Cardiac fibroblast (primary cell): ENCODE results near the gene RBM3.
A peak's percentile ranks its signal among the peaks of the same experiment; 100 is the strongest.
"Not testable (repeated sequence)": the region's sequence is repeated elsewhere in the genome, so short reads cannot be mapped to it uniquely, and the experiment has no call there.

Source experiments
- DNase-seq, 2 donors: peaks; one replicate each; pipeline versions ENCODE4 v3.0.0 to v3.0.0-alpha.2; 2010; ENCODE audit warnings: low read depth in 2 of 2
- H3K4me3 ChIP-seq, 2 donors: replicated peaks in 1 of 2; 1 replicate in 1 of 2; 2 replicates in 1 of 2; pipeline ENCODE4 v1.5.1; 2011; ENCODE audit warnings: low read depth in 2 of 2, low read length in 2 of 2, mild to moderate bottlenecking in 2 of 2, moderate library complexity in 1 of 2
- TF ChIP-seq, protein P1 (sequence below): IDR thresholded peaks from one replicate; pipeline ENCODE4 v1.5.1; 2011; ENCODE audit warnings: low read depth, mild to moderate bottlenecking, low read length, inconsistent platforms

RBM3 gene

DNA sequence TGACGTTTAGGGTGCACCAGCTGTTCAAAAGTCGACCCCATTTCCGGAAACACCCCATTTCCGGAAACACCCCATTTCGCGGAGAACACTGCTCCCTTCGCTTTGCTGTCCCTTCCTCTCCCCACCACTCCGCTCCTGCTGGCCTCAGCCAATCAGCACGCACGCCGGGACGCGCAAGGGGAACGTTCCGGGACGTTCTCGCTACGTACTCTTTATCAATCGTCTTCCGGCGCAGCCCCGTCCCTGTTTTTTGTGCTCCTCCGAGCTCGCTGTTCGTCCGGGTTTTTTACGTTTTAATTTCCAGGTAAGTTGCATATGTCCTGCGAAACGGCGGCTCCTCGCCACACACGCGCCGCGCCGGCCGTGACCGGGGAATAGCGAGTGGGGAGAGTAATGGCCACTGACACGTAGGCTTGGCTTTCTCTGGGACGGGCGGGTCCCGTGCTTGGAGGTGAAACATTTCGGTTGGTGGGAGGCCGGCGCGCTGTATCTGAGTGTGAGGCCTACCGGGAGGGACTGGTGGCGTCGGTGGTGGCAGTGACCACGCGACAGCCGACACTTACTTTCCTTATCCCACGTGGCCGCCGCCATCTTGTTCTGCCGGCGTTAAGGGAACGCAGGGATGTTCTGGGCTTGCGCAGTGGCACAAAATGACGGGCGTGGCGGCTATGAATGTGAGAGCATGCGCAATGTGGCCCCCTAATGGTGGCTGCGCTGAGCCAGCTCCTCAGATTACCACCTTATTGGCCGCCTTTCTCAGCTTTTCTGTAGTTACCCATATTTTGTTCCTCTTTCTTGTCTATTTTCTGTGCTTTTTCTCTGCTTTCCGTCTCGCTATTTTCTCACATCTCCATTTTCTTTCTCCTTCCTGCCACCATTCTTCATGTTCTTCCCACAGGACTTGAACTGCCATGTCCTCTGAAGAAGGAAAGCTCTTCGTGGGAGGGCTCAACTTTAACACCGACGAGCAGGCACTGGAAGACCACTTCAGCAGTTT is at the start of gene RBM3:
Gene RBM3 (plus strand): TSS at position 215 of the 997 bp plus-strand sequence. CDS start 697 bp downstream, at position 912.
- TF ChIP-seq, protein P1, sequence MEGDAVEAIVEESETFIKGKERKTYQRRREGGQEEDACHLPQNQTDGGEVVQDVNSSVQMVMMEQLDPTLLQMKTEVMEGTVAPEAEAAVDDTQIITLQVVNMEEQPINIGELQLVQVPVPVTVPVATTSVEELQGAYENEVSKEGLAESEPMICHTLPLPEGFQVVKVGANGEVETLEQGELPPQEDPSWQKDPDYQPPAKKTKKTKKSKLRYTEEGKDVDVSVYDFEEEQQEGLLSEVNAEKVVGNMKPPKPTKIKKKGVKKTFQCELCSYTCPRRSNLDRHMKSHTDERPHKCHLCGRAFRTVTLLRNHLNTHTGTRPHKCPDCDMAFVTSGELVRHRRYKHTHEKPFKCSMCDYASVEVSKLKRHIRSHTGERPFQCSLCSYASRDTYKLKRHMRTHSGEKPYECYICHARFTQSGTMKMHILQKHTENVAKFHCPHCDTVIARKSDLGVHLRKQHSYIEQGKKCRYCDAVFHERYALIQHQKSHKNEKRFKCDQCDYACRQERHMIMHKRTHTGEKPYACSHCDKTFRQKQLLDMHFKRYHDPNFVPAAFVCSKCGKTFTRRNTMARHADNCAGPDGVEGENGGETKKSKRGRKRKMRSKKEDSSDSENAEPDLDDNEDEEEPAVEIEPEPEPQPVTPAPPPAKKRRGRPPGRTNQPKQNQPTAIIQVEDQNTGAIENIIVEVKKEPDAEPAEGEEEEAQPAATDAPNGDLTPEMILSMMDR = peak; percentile 40
- DNase-seq = peak; percentile 93 to 96
- H3K4me3 ChIP-seq = peak within 1 kb of the TSS; percentile 74 to 80

DNA sequence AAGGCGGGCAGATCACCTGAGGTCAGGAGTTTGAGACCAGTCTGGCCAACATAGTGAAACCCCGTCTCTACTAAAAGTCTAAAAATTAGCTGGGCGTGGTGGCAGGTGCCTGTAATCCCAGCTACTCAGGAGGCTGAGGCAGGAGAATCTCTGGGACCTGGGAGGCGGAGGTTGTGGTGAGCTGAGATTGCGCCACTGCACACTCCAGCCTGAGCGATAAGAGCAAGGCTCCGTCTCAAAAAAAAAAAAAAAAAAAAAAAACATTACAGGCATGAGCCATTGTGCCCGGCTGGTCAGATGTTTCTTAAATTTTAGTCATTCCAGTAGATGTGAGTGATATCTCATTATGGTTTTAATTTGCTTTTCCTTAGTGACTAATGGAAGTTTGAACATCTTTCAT is 48.4 kb upstream of the RBM3 start:
- H3K4me3 ChIP-seq = not testable (repeated sequence)
- DNase-seq = peak; percentile 21 to 46

DNA sequence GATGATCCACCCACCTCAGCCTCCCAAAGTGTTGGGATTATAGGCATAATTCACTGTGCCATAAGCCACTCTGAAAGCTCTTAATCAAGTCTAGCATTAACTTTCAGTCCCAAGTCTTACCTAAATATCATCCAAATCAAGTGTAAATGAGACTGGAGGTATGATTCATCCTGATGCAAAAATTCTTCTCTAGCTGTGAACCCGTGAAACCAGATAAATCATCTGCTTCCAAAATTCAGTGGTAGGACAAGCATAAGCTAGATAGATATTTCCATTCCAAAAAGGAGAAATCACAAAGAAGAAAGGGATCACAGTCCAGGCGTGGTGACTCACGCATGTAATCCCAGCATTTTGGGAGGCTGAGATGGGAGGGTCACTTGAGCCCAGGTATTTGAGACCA is 43.5 kb upstream of the RBM3 start:
- TF ChIP-seq, protein P1 = no peak
- no peak for DNase-seq

DNA sequence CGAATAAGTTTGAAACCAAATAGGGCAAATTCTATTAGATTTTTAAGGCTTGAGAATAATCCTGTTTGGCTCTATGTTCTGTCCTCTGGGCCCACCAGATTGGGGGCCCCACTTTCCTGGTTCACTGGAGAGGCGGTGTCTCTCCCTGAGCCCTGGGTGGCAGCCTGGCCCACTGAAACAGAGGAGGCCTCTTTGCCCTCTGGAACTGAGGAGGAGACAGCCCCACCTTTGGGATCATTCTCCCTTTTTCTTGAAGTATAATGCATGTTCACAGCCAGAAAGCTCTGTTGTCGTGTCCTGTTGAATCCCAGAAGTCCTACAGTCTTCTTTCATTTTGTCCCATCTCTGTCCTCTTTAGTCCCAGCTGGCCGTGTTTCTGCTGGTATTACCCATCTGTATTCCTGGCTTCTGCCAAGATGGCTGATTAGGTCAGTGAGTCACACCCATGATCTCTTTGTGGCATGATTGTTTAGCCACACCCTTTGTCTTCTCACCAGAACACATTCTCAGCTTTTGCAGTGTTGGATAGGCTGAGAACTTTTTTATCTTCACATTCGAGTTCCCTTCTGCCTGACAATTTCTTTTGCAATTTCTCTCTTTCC is 42.8 kb upstream of the RBM3 start:
- no peak overlapping the region for H3K4me3 ChIP-seq
- peak; percentile 80 to 86 for DNase-seq

More for the DNA sequence above, 43.5 kb upstream of the RBM3 start:
- H3K4me3 ChIP-seq = no peak overlapping the region

DNA sequence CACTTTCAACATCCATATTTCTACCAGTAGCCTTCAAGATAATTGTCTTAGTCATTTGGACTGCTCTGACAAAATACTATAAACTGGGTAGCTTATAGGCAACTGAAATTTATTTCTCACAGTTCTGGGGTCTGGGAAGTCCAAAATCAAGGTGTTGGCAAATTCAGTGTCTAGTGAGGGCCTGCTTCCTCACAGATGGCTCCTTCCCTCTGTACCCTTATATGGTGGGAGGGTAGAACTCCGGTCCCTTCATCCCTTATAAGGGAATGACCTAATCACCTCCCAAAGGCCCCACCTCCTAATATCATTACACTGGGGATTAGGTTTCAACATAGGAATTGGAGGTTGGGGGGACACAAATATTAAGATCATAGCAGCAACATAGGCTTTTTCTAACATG is 42.1 kb upstream of the RBM3 start:
- TF ChIP-seq, protein P1 = no peak
- DNase-seq = peak; percentile 12 to 40
- H3K4me3 ChIP-seq = no peak overlapping the region

More for the DNA sequence above, 42.8 kb upstream of the RBM3 start:
- TF ChIP-seq, protein P1 = no peak

DNA sequence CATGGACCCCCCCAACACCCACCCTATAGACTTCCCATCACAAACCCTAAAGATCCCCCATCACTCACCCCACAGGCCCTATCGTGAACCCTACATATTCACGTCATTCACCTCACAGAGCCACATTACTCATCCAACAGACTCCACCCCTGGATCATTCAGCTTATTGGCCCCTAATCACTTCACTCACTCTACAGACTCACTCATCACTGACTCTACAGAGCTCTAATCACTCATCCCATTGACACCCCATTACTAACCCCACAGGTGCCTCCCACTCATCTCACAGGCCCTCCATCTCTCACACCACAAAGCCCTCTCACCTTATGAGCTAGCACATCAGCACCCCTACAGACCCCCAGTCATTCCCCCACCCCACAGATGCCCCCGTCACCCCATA is 41.1 kb upstream of the RBM3 start:
- TF ChIP-seq, protein P1 = no peak
- no peak for DNase-seq
- no peak overlapping the region for H3K4me3 ChIP-seq
